H1 (cell line): ENCODE measurements around the gene TLK2.
A peak's percentile ranks its signal among the peaks of the same experiment; 100 is the strongest.

Experiments used
- CBX5 ChIP-seq: fragments of 300-800, 300-1000 bp; sonication (generic); IDR thresholded peaks from 2 replicates; pipeline ENCODE4 v1.7.1; 2016; ENCODE audit warnings: antibody characterized with exemption, low read length, low read depth
- CHD1 ChIP-seq: IDR thresholded peaks from 2 replicates; pipeline ENCODE4 v1.6.1; 2012; ENCODE audit warnings: low read depth, low read length, improper control_type of control experiment
- CTCF ChIP-seq, 3 experiments: IDR thresholded peaks; 1 replicate in 2 of 3; 2 replicates in 1 of 3; pipeline versions ENCODE4 v1.5.1 to v1.6.1; 2011; ENCODE audit warnings: low read length in 3 of 3, mild to moderate bottlenecking in 3 of 3, inconsistent platforms in 2 of 3, low read depth in 1 of 3, moderate library complexity in 1 of 3; ENCODE audit not compliant: insufficient read depth in 1 of 3; ENCODE audit errors: control extremely low read depth in 1 of 3
- EP300 ChIP-seq, 2 experiments: IDR thresholded peaks; 1 replicate in 1 of 2; 2 replicates in 1 of 2; pipeline ENCODE4 v1.6.1; 2011 to 2012; ENCODE audit warnings: low read depth in 2 of 2, low read length in 2 of 2, mild to moderate bottlenecking in 2 of 2, borderline replicate concordance in 1 of 2, inconsistent platforms in 1 of 2, moderate library complexity in 1 of 2
- EZH2 ChIP-seq: fragments of 200-600 bp; sonication (generic); IDR thresholded peaks from 2 replicates; pipeline ENCODE4 v1.7.1; 2012; ENCODE audit warnings: low read depth, mild to moderate bottlenecking, moderate library complexity, low read length, inconsistent platforms; ENCODE audit not compliant: severe bottlenecking
- GABPA ChIP-seq: IDR thresholded peaks from 2 replicates; pipeline ENCODE4 v1.6.1; 2011; ENCODE audit warnings: mild to moderate bottlenecking, low read length, moderate library complexity, borderline replicate concordance; ENCODE audit not compliant: insufficient read depth
- JUND ChIP-seq: IDR thresholded peaks from 2 replicates; pipeline ENCODE4 v1.6.1; 2011; ENCODE audit warnings: mild to moderate bottlenecking, improper control_type of control experiment, low read length
- KDM1A ChIP-seq: fragments of 200-600, 300-600 bp; sonication (generic); IDR thresholded peaks from 2 replicates; pipeline ENCODE4 v1.7.1; 2016; ENCODE audit warnings: mild to moderate bottlenecking, low read length, borderline replicate concordance
- NRF1 ChIP-seq: IDR thresholded peaks from 2 replicates; pipeline ENCODE4 v1.6.1; 2011; ENCODE audit warnings: mild to moderate bottlenecking, low read depth, low read length, improper control_type of control experiment
- SIX5 ChIP-seq: IDR thresholded peaks from 2 replicates; pipeline ENCODE4 v1.6.1; 2011; ENCODE audit warnings: mild to moderate bottlenecking, low read depth, low read length
- TAF1 ChIP-seq: IDR thresholded peaks from 2 replicates; pipeline ENCODE4 v1.6.1; 2011; ENCODE audit warnings: mild to moderate bottlenecking, low read depth, low read length
- USF2 ChIP-seq: IDR thresholded peaks from 2 replicates; pipeline ENCODE4 v1.6.1; 2011; ENCODE audit warnings: low read length, improper control_type of control experiment

DNA sequence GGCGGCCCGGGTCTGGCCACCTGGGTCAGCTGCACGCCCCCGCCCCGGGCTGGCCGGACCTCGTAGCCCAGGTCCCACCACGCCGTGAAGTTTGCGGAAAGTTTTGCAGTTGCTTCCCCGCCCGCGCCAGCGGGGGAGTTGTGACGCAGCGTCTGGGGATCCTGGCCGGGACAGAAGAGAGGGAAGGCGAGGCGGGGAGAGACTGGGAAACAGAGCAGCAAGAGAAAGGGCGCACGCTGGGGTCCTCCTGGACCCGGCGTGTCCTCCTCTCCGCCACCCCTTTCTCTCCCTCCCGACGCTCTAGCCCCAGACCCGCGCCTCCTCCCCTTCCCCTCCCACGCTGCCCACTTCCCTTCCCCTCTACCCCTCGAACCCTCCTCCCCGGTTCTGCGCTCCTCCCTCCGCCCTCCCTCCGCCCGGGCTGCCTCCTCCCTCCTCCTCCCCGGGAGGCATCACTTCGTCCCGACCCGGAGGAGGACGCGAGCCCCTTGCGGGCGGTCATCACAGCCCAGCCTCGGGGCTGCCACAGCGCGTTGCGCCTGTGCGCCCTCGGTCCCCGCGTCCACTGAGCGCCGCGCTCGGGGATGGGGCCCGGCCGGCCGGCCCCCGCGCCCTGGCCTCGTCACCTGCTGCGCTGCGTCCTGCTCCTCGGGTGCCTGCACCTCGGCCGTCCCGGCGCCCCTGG, 148.7 kb downstream of the TLK2 start, which contains the start of gene MRC2:
- TF ChIP-seq GABPA (no peak), TAF1 (0 out of 2 replicates have a peak, but pooled peaks have one; percentile 46), KDM1A (peak; percentile 1; the same call in 1 of the 2 replicates), CTCF (IDR thresholded peaks at IDR 0.05; ENCODE audit: control extremely low read depth in 1 of 3, insufficient read depth in 1 of 3, low read depth in 1 of 3, low read length in 3 of 3) (no peak), JUND (no peak), EZH2 (no peak), CBX5 (no peak), CHD1 (no peak), NRF1 (no peak), SIX5 (no peak), EP300 (IDR thresholded peaks at IDR 0.05; ENCODE audit: borderline replicate concordance in 1 of 2, low read depth in 2 of 2, low read length in 2 of 2) (no peak), USF2 (no peak)
